ENCODE results near the gene CHRNA3.

The CHRNA3 gene

DNA sequence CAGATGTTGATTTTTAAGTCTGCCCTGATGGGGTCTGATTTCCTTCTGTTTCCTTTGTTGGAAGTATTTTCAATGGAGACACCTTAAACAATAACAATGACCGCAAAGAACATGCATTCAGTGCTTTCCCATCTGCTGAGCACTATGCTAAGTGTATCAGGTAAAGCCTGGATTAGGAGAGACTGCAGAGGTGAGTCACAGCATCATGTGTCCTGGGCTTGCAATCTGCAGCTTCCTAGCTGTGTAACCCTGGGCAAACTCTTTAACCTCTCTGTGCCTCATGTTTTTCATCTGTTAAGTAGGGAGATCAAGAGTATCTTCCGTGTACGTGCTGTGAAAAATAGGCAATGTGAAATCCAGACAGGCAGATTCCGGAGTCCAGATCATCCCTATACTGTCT, 33.5 kb upstream of the CHRNA3 start:
- H3K27ac ChIP-seq (ENCODE audit: low read length), result no peak overlapping the region
- no peak for DNase-seq
- H3K9ac ChIP-seq (ENCODE audit: low read length), result no peak overlapping the region
- H3K4me2 ChIP-seq (ENCODE audit: low read depth, low read length), result no peak overlapping the region
- no peaks in the 10 kb centered on the region for H3F3A ChIP-seq (ENCODE audit: insufficient read depth, low read length)
- H2AFZ ChIP-seq (ENCODE audit: low read length), result no peak overlapping the region
- no peaks in the 10 kb centered on the region for H4K20me1 ChIP-seq (ENCODE audit: insufficient read depth, low read length)
- no peaks in the 10 kb centered on the region for H3K9me3 ChIP-seq (replicated peaks; ENCODE audit: insufficient read depth, low read length)
- H3K27me3 ChIP-seq (replicated peaks; ENCODE audit: insufficient read depth, low read length), result no peaks in the 10 kb centered on the region
- TF ChIP-seq, protein P1, sequence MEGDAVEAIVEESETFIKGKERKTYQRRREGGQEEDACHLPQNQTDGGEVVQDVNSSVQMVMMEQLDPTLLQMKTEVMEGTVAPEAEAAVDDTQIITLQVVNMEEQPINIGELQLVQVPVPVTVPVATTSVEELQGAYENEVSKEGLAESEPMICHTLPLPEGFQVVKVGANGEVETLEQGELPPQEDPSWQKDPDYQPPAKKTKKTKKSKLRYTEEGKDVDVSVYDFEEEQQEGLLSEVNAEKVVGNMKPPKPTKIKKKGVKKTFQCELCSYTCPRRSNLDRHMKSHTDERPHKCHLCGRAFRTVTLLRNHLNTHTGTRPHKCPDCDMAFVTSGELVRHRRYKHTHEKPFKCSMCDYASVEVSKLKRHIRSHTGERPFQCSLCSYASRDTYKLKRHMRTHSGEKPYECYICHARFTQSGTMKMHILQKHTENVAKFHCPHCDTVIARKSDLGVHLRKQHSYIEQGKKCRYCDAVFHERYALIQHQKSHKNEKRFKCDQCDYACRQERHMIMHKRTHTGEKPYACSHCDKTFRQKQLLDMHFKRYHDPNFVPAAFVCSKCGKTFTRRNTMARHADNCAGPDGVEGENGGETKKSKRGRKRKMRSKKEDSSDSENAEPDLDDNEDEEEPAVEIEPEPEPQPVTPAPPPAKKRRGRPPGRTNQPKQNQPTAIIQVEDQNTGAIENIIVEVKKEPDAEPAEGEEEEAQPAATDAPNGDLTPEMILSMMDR (IDR thresholded peaks at IDR 0.05; ENCODE audit: low read length), result no peak
- no peak for TF ChIP-seq EZH2phosphoT487 (IDR thresholded peaks at IDR 0.05; ENCODE audit: low read length)
- TF ChIP-seq EZH2 (optimal IDR thresholded peaks at IDR 0.05; ENCODE audit: low read depth, low read length), result no peak
- no peaks in the 10 kb centered on the region for H3K79me2 ChIP-seq (ENCODE audit: low read length)
- no peaks in the 10 kb centered on the region for H3K36me3 ChIP-seq (replicated peaks; ENCODE audit: insufficient read depth, low read length)
- no peak overlapping the region for H3K4me3 ChIP-seq (ENCODE audit: low read length)
- H3K9me2 ChIP-seq (replicated peaks; ENCODE audit: insufficient read depth, low read length), result no peaks in the 10 kb centered on the region
- no peaks in the 10 kb centered on the region for H3K4me1 ChIP-seq (ENCODE audit: low read length)

GRCh38 chr15:78651930-78652615, 31.3 kb upstream of the CHRNA3 start:
- H3K4me3 ChIP-seq (ENCODE audit: low read length), result no peak overlapping the region
- no peaks in the 10 kb centered on the region for H3K9me2 ChIP-seq (replicated peaks; ENCODE audit: insufficient read depth, low read length)
- no peaks in the 10 kb centered on the region for H3K9me3 ChIP-seq (replicated peaks; ENCODE audit: insufficient read depth, low read length)
- no peak overlapping the region for H2AFZ ChIP-seq (ENCODE audit: low read length)
- TF ChIP-seq, protein P1 (IDR thresholded peaks at IDR 0.05; ENCODE audit: low read length), result no peak
- TF ChIP-seq EZH2phosphoT487 (IDR thresholded peaks at IDR 0.05; ENCODE audit: low read length) (no peak), EZH2 (optimal IDR thresholded peaks at IDR 0.05; ENCODE audit: low read depth, low read length) (no peak)
- DNase-seq, result no peak
- H3K79me2 ChIP-seq (ENCODE audit: low read length), result no peaks in the 10 kb centered on the region
- H3K36me3 ChIP-seq (replicated peaks; ENCODE audit: insufficient read depth, low read length), result no peaks in the 10 kb centered on the region
- H4K20me1 ChIP-seq (ENCODE audit: insufficient read depth, low read length), result no peaks in the 10 kb centered on the region
- no peaks in the 10 kb centered on the region for H3F3A ChIP-seq (ENCODE audit: insufficient read depth, low read length)
- no peaks in the 10 kb centered on the region for H3K27me3 ChIP-seq (replicated peaks; ENCODE audit: insufficient read depth, low read length)
- H3K4me2 ChIP-seq (ENCODE audit: low read depth, low read length), result no peak overlapping the region
- no peak overlapping the region for H3K27ac ChIP-seq (ENCODE audit: low read length)
- no peak overlapping the region for H3K9ac ChIP-seq (ENCODE audit: low read length)
- no peaks in the 10 kb centered on the region for H3K4me1 ChIP-seq (ENCODE audit: low read length)

DNA sequence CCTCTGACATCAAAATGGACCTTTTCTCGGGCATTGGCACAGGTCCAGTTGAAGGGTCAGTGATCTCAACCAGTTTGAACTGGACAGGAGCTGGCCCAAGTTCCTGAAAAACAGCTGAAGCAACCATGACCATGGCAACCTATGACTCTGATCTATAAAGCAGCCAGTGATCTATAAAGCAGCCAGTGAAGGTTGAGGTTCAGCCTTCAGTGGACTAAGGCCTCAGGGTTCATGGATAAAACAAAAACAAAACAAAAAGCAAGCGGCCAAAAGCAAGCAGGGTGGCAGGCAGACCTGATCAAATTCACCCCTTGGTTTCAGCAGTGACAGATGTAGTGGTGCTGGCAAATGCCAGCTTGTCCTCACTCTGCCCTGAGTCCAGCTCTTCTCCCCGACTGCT, 30.2 kb upstream of the CHRNA3 start:
- no peaks in the 10 kb centered on the region for H3K27me3 ChIP-seq (replicated peaks; ENCODE audit: insufficient read depth, low read length)
- H3K4me1 ChIP-seq (ENCODE audit: low read length), result no peaks in the 10 kb centered on the region
- no peak for TF ChIP-seq EZH2phosphoT487 (IDR thresholded peaks at IDR 0.05; ENCODE audit: low read length)
- no peak for TF ChIP-seq EZH2 (optimal IDR thresholded peaks at IDR 0.05; ENCODE audit: low read depth, low read length)
- TF ChIP-seq, protein P1 (IDR thresholded peaks at IDR 0.05; ENCODE audit: low read length), result no peak
- H3F3A ChIP-seq (ENCODE audit: insufficient read depth, low read length), result no peaks in the 10 kb centered on the region
- H3K36me3 ChIP-seq (replicated peaks; ENCODE audit: insufficient read depth, low read length), result no peaks in the 10 kb centered on the region
- no peak overlapping the region for H3K4me3 ChIP-seq (ENCODE audit: low read length)
- H3K9me2 ChIP-seq (replicated peaks; ENCODE audit: insufficient read depth, low read length), result no peaks in the 10 kb centered on the region
- H3K9ac ChIP-seq (ENCODE audit: low read length), result no peak overlapping the region
- H3K27ac ChIP-seq (ENCODE audit: low read length), result no peak overlapping the region
- H2AFZ ChIP-seq (ENCODE audit: low read length), result no peak overlapping the region
- H4K20me1 ChIP-seq (ENCODE audit: insufficient read depth, low read length), result no peaks in the 10 kb centered on the region
- H3K4me2 ChIP-seq (ENCODE audit: low read depth, low read length), result no peak overlapping the region
- H3K79me2 ChIP-seq (ENCODE audit: low read length), result no peaks in the 10 kb centered on the region
- no peaks in the 10 kb centered on the region for H3K9me3 ChIP-seq (replicated peaks; ENCODE audit: insufficient read depth, low read length)
- DNase-seq, result no peak
